Activated naive CD4-positive, alpha-beta T cell treated with Interleukin-2 at 50 U/mL for 16 hours (primary cell): ENCODE results near the gene YJU2.
"Not testable (repeated sequence)": the region's sequence is repeated elsewhere in the genome, so short reads cannot be mapped to it uniquely, and the experiment has no call there.

Experiments
- DNase-seq: peaks from one replicate; pipeline ENCODE4 v3.0.0-alpha.2; 2020

YJU2 gene

DNA sequence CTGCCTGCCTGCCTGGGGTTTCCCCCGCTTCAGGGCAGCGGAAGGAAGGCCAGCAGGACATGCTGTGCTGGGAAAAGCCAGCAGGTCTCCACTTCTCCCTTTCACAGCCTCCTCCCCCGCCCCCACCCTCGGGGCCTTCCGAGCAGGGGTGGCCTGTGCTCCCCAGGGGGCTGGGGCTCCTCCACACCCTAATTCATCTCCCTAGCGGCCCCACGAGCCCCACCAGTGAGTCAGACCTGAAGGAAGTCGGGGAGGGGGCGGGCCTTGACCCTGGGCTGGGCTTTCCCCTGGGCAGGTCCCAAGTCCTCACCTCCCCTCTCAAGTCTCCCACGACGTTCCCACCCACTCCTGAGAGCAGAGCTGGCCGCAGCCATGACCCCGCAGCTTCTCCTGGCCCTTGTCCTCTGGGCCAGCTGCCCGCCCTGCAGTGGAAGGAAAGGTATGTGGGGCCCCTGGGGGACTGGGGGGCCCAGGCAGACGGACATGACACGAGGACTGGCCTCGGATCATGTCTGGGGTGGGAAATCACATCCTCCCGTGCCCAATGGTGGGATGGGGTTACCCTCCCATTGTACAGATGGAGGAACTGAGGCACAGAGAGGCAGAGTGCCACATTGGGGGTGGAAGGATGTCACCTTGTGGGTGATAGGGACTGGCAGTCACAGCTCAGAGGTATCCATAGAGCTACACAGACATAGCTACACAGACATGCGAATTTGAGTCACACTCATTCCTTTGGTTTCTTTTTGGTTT lies 17.5 kb upstream of the YJU2 start, which contains the start of gene EBI3:
EBI3 (plus strand) TSS at position 345 of the 753 bp plus-strand sequence; CDS start at position 373, 28 bp downstream.
- peak; percentile 68 for DNase-seq

- not testable (repeated sequence) for DNase-seq
Observed at GRCh38 chr19:4230237-4230636, 16.6 kb upstream of the YJU2 start.

GRCh38 chr19:4231521-4231920 lies 15.4 kb upstream of the YJU2 start:
- DNase-seq = not testable (repeated sequence)

- not testable (repeated sequence) for DNase-seq
Observed at GRCh38 chr19:4232139-4232538, 14.7 kb upstream of the YJU2 start.

GRCh38 chr19:4232614-4233281 lies 14.1 kb upstream of the YJU2 start:
- DNase-seq = no peak

DNA sequence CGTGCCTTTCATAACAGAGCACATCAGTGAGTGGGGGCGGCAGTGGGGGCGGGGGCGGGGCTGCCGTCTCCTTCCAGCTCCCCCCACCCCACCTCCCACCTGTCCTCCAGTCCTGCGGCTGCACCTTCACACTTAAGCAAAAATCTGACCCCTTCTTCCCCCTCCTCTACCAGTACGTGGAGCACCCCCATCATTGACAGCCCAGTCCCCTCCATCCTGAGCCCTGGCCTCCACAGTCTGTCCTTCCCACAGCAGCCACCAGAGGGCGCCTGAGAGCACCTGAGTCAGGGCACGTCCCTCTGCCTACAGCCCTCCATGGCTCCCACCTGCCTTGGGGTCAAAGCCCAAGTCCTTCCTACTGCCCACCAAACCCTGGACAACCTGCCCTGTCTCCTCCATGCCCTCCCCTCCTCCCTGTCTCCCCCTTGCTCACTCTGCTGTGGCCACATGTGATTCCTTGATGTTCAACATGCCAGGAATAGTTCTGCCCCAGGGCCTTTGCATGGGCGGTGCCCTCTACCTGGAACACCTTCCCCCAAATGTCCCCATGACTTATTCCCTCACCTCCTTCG lies 13.5 kb upstream of the YJU2 start:
- DNase-seq = peak; percentile 74

DNA sequence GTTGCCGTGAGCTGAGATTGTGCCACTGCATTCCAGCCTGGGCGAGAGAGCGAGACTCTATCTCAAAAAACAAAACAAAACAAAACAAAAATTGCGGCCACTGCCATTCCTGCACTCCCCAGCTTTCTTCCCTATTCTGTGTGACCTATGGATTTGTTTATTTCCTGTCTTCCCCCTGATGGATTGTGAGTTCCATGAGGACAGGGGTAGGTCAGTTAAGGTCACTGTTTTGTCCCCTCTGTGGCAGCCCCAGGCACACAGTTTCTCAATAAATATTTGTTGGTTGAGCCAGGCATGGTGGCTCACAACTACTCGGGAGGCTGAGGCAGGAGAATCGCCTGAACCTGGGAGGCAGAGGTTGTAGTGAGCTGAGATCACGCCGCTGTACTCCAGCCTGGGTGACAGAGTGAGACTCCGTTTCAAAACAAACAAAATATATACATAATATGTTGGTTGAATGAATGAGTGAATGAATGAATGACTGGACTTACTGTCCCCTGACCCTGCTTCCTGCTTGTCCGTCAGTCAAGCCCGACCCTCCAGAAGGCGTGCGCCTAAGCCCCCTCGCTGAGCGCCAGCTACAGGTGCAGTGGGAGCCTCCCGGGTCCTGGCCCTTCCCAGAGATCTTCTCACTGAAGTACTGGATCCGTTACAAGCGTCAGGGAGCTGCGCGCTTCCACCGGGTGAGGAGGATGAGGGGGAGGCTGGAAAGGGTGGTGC lies 12.6 kb upstream of the YJU2 start:
- no peak for DNase-seq

- no peak for DNase-seq
Observed at GRCh38 chr19:4234862-4235201, 12.0 kb upstream of the YJU2 start.

- not testable (repeated sequence) for DNase-seq
Observed at GRCh38 chr19:4237510-4237909, 9.4 kb upstream of the YJU2 start.

DNA sequence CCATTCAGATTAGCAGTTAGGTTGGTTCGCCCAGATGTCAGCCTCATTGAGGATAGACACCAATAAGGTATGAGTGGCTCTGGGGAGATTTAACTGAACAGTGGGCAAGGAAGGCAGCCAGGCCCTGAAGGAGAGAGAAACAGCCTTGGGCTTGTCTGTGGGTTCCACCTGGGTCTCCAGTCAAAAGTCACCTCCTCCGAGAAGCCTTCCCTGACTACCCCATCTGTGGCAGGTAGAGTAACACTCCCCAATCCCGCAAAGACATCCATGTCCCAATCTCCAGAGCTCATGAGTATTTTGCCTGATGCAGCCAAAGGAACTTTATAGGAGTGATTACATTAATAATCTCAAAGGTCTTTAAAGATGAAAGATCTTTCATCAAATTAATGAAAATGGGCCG lies 8.0 kb upstream of the YJU2 start:
- no peak for DNase-seq

- no peak for DNase-seq
Observed at GRCh38 chr19:4241824-4242430, 5.0 kb upstream of the YJU2 start.

GRCh38 chr19:4245938-4246337 lies 942 bp upstream of the YJU2 start:
- DNase-seq = not testable (repeated sequence)

DNA sequence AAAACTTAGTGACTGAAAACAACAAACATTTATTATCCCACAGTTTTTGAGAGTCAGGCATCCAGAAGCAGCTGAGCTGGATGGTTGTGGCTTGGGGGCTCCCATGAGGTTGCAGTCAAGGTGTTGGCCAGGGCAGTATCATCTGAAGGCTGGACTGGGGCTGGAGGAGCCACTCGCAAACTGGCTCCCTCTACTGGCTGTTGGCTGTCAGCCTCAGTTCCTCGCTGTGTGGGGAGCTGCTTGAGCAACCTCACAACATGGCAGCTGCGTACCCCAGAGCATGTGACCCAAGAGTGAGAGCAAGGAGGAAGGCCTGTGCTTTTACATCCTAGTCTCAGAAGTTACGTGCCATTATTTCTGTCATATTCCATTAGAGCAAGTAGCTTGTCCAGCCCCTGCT lies 9.7 kb downstream of the YJU2 start:
- DNase-seq = no peak

GRCh38 chr19:4257025-4257424 lies 10.1 kb downstream of the YJU2 start:
- no peak for DNase-seq

DNA sequence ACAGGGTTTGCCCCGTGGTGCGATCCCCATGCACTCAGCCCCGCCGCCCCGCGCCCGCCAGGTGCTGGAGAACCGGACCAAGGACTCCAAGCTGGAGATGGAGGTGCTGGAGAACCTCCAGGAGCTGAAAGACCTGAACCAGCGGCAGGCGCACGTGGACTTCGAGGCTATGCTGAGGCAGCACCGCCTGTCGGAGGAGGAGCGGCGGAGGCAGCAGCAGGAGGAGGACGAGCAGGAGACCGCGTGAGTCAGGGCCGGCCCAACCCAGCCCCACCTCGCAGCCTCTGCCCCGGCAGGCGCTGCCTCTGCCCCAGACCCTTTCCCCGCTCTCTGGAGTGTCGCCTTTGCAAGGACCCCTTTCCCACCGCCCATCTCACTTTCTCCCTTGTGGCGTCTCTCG lies 11.3 kb downstream of the YJU2 start:
- DNase-seq = no peak

DNA sequence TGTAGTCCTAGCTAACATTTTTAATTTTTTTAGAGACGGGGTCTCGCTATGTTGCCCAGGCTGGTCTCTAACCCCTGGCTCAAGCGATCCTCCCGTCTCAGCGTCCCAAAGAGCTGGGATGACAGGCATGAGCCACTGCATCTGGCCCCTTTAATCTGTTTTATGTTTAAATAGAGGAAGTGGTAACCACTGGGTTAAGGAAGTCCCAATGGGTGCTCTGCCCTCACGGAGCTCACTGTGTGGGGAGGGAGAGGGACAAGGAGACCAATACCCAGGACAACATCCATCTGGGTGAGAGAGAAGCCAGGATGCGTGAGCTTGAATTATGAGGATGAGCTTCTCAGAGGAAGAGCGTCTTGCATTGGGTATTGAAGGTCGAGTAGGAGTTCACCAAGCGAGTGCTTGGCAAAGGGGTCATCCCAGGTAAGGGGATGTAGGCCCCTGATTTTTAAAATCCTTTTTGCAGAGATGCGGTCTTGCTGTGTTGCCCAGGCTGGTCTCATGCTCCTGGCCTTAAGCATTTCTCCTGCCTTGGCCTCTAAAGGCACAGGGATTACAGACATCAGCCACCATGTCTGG lies 13.8 kb downstream of the YJU2 start:
- no peak for DNase-seq

GRCh38 chr19:4264812-4265211 lies 17.9 kb downstream of the YJU2 start:
- no peak for DNase-seq

DNA sequence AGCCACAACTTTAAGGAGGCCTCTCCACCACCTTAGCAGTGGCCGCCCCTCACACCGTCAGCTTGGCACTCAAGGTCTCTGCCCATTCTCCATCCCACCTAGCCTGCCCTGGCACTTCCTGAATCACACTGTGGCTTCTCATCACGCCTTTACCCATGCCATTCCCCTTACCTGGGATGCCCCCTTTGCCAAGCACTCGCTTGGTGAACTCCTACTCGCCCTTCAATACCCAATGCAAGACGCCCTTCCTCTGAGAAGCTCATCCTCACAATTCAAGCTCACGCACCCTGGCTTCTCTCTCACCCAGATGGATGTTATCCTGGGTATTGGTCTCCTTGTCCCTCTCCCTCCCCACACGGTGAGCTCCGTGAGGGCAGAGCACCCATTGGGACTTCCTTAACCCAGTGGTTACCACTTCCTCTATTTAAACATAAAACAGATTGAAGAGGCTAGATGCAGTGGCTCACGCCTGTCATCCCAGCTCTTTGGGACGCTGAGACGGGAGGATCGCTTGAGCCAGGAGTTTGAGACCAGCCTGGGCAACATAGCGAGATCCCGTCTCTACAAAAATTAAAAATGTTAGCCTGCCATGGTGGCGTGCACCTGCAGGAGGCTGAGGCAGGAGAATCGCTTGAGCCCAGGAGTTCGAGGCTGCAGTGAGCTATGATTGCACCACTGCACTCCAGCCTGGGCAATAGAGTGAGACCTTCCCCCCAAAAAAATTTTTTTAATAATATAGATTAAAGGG lies 19.5 kb downstream of the YJU2 start:
- DNase-seq = no peak

DNA sequence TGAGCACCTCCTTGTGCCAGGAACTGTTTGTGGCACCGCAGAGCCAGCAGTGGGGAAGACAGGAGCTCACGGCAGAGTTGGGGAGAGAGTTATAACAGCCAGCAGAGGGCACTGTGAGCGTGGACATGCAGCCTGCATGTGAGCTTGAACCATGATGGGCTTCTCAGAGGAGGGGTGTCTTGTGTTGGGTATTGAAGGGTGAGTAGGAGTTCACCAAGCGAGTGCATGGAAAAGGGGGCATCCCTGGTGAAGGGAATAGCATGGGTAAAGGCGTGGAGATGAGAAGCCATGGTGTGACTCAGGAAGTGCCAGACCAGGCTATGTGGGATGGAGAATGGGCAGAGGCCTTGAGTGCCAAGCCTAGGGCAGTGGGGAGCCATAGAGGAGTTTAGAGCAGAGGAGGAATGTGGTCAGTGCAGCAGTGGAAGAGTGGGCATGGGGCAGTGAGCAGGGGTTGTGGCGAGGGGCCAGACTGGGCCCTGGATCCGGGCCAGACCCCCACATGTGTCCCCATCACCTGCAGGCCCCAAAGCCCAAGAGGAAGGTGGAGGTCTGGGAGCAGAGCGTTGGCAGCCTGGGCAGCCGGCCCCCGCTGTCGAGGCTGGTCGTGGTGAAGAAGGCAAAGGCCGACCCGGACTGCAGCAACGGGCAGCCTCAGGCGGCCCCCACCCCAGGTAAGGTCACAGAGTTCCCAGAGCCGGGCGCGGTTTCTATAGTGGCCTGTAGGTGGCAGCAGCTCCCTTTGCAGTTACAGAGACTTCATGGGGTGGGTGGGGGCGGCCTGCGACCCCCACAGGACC lies 20.4 kb downstream of the YJU2 start:
- peak; percentile 63 for DNase-seq

- no peak for DNase-seq
Observed at GRCh38 chr19:4267901-4268815, 21.3 kb downstream of the YJU2 start.
